ENCODE results near the gene SLC16A1.
A peak's percentile ranks its signal among the peaks of the same experiment; 100 is the strongest.
"Not testable (repeated sequence)": the region's sequence is repeated elsewhere in the genome, so short reads cannot be mapped to it uniquely, and the experiment has no call there.

SLC16A1 gene

DNA sequence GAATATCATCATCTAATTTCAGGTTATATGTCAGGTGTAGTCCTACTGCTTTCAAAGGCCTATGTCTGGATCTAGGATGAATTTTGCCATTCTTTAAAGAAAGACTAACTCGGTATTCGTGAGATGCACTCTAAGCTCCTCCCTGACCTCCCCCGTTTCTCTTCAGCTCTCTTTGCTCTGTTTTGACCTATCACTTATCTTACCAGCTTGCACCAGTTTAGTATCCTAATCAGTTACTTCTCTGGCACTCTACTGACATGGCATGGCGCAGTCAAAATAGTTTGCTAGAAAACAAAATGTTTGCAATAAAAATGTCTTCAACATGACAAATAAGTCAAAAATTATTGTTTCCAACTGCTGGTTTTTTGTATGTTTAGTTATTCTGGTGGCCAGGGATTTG, 8.4 kb upstream of the SLC16A1 start:
- DNase-seq (ENCODE audit: low spot score) = no peak

GRCh38 chr1:112961072-112961471, 5.1 kb upstream of the SLC16A1 start:
- no peak for DNase-seq (ENCODE audit: low spot score)

- no peak for DNase-seq (ENCODE audit: low spot score)
Observed at GRCh38 chr1:112960384-112960783, 4.4 kb upstream of the SLC16A1 start.

DNA sequence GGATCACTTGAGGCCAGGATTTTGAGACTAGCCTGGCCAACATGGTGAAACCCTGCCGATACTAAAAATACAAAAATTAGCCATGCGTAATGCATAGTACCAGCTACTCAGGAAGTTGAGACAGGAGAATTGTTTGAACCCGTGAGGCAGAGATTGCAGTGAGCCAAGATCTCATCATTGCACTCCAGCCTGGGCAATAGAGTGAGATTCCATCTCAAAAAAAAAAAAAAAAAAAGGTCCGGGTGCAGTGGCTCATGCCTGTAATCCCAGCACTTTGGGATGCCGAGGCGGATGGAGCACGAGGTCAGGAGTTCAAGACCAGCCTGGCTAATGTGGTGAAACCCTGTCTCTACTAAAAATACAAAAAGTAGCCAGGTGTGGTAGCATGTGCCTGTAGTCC, 2.2 kb upstream of the SLC16A1 start:
- not testable (repeated sequence) for DNase-seq (ENCODE audit: low spot score)

DNA sequence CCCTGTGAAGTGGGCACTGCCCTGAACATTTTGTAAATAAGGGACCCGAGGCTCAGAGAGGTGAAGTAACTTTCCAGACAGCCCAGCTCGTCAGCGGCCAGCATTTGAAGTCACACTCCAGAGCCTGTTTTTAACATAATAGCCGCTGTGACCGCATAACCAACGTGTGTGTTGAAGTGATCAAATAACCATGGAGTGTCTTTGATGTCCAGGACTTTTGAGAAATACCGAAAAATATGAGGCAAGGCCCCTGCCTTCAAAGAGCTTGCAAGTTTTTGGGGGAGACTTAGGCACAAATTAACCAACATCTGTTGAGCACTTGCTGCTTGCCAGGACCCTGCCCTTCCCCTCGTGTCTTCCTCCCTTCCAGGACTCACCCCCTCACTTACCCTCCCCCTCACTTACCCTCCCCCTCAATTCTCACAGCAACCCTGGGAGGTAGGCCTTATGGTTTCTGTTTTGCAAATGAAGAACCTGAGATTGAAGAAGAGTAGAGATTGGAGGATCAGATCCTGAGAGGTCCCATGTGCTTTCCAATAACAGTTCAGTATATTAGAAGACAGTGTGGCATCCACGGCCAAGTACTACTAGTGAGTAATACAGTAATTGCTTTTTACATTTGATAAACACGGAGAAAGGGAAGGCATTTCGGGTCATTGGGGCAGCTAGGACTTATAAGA, 1.3 kb upstream of the SLC16A1 start:
- no peak for DNase-seq (ENCODE audit: low spot score)

DNA sequence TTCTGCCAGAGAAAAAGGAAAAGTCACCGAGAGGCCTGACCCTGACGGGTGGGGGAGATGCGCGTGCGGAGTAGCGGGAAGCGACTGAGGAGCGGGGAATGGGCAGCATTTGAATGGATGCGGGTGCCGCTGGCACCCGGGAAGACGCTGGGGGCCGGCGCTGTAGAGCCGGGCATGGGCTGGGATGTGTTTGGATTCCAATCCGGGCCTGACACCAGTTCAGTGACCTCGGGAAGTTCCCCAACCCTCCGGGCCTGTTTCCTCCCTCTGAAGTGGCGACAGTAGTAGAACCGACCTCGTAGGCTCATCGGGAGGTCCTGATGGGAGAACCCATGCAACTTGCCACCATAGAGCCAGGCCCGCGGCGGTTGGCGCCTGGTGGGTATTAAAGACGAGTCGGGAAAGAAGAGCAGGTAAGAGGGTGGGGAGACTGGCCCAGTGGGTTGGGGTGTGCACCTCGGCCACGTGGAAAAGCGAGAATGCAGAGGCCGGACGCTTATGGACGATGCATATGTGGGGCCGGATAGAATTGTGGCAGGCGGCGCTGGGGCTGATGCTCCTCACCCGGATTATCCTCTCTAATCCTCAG, 642 bp upstream of the SLC16A1 start:
- no peak for DNase-seq (ENCODE audit: low spot score)

DNA sequence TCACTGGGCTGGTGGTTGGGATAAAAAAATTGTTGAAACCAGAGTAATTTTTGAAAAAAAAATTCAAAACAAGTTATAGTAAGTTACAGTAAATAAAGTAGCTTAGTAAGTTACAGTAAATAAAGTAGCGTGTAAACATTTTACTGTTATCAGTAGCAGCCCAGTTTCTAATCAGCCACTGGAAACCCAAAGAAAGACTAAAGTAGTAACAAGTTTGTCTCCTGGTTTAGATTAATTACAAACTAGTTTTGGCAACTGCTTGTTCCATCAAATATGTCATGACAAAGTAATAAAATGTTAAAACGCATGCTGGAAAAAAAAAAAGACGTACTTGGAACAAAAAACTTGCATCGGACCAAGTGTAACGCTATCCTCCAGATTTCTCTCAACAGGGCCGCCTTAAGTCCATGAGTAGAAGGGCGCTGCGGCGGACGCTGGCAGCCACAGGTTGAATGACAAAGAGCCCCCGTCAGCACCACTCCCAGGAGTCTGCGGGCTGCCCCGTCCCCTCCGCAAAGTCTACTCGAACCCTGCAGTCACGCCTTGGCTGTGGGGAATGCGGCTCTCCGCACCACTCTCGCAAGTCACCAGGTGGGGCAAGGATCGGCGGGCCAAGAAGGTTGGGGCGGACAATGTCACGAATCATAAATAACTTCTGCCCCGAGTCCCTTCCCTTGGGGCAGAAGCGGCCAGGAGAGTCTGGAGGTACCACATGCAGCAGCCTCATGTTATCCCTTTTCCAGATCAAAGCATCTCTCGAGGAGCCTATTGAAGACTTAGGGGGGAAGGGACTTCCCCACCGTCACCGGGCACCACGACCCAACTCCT, 837 bp downstream of the SLC16A1 start:
- DNase-seq (ENCODE audit: low spot score) = peak; percentile 74

DNA sequence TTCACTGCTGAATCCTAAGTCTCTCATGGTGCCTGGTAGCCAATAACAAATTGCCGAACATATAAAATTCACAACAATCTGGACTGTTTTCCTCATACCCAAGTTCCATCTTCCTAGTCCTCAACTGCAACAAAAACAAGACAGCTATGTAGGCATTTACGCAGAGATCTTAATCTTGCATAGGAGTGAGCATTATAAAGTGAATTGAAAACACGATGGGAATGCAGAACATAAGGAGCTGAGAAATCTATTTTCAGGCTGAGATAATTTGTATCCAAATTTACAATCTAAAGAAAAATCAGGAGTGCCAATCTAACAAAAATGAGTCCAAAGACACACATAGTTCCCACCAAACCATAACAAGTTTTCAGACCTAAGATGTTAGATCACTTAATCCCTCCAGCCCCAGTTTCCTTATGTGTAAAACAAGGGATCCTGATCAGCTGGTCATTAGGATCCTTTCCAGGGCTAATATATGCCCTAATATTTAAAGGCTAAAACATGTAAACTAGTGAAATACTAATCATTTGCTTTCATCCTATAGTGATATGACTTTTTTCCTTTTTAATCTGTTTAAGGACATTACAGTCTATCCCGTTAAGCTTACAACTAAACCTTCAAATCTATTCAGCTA, 1.9 kb downstream of the SLC16A1 start:
- DNase-seq (ENCODE audit: low spot score) = no peak

- DNase-seq (ENCODE audit: low spot score) = no peak
Observed at GRCh38 chr1:112950426-112950825, 5.6 kb downstream of the SLC16A1 start.

- no peak for DNase-seq (ENCODE audit: low spot score)
Observed at GRCh38 chr1:112946683-112947082, 9.3 kb downstream of the SLC16A1 start.

GRCh38 chr1:112939810-112940209, 16.2 kb downstream of the SLC16A1 start:
- no peak for DNase-seq (ENCODE audit: low spot score)

- DNase-seq (ENCODE audit: low spot score) = no peak
Observed at GRCh38 chr1:112938210-112938609, 17.8 kb downstream of the SLC16A1 start.

- no peak for DNase-seq (ENCODE audit: low spot score)
Observed at GRCh38 chr1:112937495-112937894, 18.5 kb downstream of the SLC16A1 start.

GRCh38 chr1:112937070-112937469, 18.9 kb downstream of the SLC16A1 start:
- DNase-seq (ENCODE audit: low spot score) = no peak

DNA sequence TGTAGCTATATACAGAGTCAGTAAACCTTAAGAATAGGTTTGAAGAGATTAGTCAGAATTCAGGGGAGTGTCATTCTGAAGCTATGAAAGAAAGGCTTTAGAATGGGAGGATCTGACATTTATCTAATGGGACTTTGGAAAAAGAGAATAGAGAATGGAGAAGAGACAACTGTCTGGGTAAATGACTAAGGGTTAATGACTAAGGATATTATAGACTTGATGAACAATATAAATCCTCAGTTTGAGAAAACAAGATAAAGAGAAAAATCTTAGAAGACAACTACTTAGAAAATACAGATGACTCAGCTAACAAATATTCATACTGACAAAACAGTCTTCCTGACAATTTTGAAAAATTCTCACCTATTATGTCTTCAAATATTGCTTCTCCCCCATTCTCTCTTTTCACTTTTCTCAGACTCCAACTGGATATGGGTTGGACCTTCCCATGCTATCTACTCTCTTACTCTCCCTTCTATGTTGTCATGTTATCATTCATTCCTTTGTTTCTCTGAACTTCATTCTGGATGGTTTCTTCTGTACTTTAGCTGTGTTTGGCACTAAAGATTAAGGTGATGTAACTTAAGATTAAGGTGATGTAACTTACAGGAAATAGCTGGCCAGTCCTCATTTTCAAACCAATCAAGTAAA, 20.4 kb downstream of the SLC16A1 start:
- DNase-seq (ENCODE audit: low spot score) = no peak

DNA sequence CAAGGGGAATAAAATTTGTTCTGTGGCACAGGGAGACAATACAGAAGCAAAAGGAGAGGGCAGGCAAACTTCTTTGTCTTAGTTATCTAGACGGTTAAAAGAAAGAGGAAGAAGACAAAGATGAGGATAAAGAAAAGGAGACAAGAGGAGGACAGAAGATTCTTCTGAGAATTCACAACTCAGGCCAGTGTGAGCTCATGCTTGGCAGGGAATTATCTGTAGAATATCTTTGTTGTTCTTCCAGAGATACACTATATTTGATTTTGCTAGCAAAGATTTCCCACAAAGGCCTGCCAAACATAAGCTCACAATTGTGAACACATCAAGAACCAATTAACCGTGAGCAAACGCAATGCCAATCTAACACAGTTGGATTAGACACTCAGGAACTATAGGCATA, 21.4 kb downstream of the SLC16A1 start:
- DNase-seq (ENCODE audit: low spot score) = no peak

GRCh38 chr1:112933820-112934571, 22.0 kb downstream of the SLC16A1 start:
- DNase-seq (ENCODE audit: low spot score) = no peak

- DNase-seq (ENCODE audit: low spot score) = no peak
Observed at GRCh38 chr1:112929979-112930378, 26.0 kb downstream of the SLC16A1 start.

- DNase-seq (ENCODE audit: low spot score) = no peak
Observed at GRCh38 chr1:112927462-112927990, 28.5 kb downstream of the SLC16A1 start.

GRCh38 chr1:112926858-112927257, 29.1 kb downstream of the SLC16A1 start:
- DNase-seq (ENCODE audit: low spot score) = no peak

DNA sequence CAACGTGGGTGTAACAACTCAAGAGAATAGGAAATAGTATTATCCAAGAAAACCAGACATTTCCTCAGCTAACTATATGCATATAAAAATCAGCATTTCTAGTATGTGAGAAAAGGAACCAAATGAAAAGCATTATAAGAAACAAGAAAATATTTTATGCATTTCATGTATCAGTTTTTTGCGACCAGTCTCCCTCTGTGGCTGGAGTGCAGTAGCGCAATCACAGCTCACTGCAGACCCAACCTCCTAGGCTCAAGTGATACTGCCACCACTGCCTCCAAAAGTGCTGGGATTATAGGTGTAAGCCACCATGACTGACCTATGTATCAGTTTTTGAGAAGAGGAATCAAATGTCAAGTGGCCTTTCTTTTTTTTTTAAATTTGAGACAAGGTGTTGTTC, 31.0 kb downstream of the SLC16A1 start:
- no peak for DNase-seq (ENCODE audit: low spot score)

Data from left forelimb (tissue), 1 donor.